ENCODE data around the gene PEG3. TPM values are rescaled to one million over a fixed set of nuclear protein-coding genes. Genes with fewer than 3 reads are reported as not detected.

PEG3 gene
- not detected for polyA plus RNA-seq (2013, experiment 1 of 2)
- polyA plus RNA-seq (2013, experiment 2 of 2): not detected

- H3K4me1 ChIP-seq (ENCODE audit: insufficient read depth, low read length): no peaks in the 10 kb centered on the region
- no peak within 1 kb of the TSS for H3K27ac ChIP-seq (ENCODE audit: low read depth, low read length)
- H3K9me3 ChIP-seq (ENCODE audit: insufficient read depth, low read depth, low read length): peaks cover 98% of the 10 kb centered on the region
- H3K9ac ChIP-seq (ENCODE audit: low read depth, low read length): no peak within 1 kb of the TSS
- H3K27me3 ChIP-seq (ENCODE audit: insufficient read depth, low read length): no peaks in the 10 kb centered on the region
- 93% methylated on average over 49 of the region's 49 CpGs for WGBS
- no peak within 1 kb of the TSS for H3K4me3 ChIP-seq (ENCODE audit: low read length)
- H3K36me3 ChIP-seq (ENCODE audit: insufficient read depth, low read length): no peaks in the 10 kb centered on the region
These were observed at the start of gene PEG3, which contains the start of gene ZIM2 for GRCh38 chr19:56840451-56841192. Gene PEG3, minus strand, starts transcription at chr19:56840726. Its CDS starts 16,071 bp downstream, at chr19:56824655. Gene ZIM2, minus strand, starts transcription at chr19:56840726. Its CDS starts 16,449 bp downstream, at chr19:56824277.

- H3K4me3 ChIP-seq (ENCODE audit: low read length): no peak overlapping the region
These were observed 44.9 kb upstream of the PEG3 start for GRCh38 chr19:56885173-56885985.

GRCh38 chr19:56884441-56884840 is 43.9 kb upstream of the PEG3 start:
- Histone ChIP-seq H3K27ac (ENCODE audit: low read depth, low read length) (no peak overlapping the region), H3K36me3 (ENCODE audit: insufficient read depth, low read length) (no peaks in the 10 kb centered on the region), H3K4me1 (ENCODE audit: insufficient read depth, low read length) (no peaks in the 10 kb centered on the region), H3K4me3 (ENCODE audit: low read length) (no peak overlapping the region), H3K9me3 (ENCODE audit: insufficient read depth, low read depth, low read length) (peaks cover 96% of the 10 kb centered on the region), H3K9ac (ENCODE audit: low read depth, low read length) (no peak overlapping the region), H3K27me3 (ENCODE audit: insufficient read depth, low read length) (no peaks in the 10 kb centered on the region)
- WGBS: 95% methylated on average over 5 of the region's 5 CpGs

More at GRCh38 chr19:56885173-56885985, 44.9 kb upstream of the PEG3 start:
- H3K4me1 ChIP-seq (ENCODE audit: insufficient read depth, low read length): no peaks in the 10 kb centered on the region
- 87% methylated on average over 14 of the region's 14 CpGs for WGBS
- no peak overlapping the region for H3K9ac ChIP-seq (ENCODE audit: low read depth, low read length)
- no peak overlapping the region for H3K27ac ChIP-seq (ENCODE audit: low read depth, low read length)
- H3K36me3 ChIP-seq (ENCODE audit: insufficient read depth, low read length): no peaks in the 10 kb centered on the region
- no peaks in the 10 kb centered on the region for H3K27me3 ChIP-seq (ENCODE audit: insufficient read depth, low read length)
- peaks cover 94% of the 10 kb centered on the region for H3K9me3 ChIP-seq (ENCODE audit: insufficient read depth, low read depth, low read length)

GRCh38 chr19:56880592-56881190 is 40.2 kb upstream of the PEG3 start:
- H3K4me3 ChIP-seq (ENCODE audit: low read length): no peak overlapping the region
- no peaks in the 10 kb centered on the region for H3K27me3 ChIP-seq (ENCODE audit: insufficient read depth, low read length)
- no peaks in the 10 kb centered on the region for H3K36me3 ChIP-seq (ENCODE audit: insufficient read depth, low read length)
- H3K27ac ChIP-seq (ENCODE audit: low read depth, low read length): no peak overlapping the region
- H3K9ac ChIP-seq (ENCODE audit: low read depth, low read length): no peak overlapping the region
- no peaks in the 10 kb centered on the region for H3K4me1 ChIP-seq (ENCODE audit: insufficient read depth, low read length)
- 71% methylated on average over 5 of the region's 5 CpGs for WGBS
- H3K9me3 ChIP-seq (ENCODE audit: insufficient read depth, low read depth, low read length): peaks cover 91% of the 10 kb centered on the region

GRCh38 chr19:56877069-56877715 is 36.7 kb upstream of the PEG3 start:
- Histone ChIP-seq H3K4me3 (ENCODE audit: low read length) (no peak overlapping the region), H3K27ac (ENCODE audit: low read depth, low read length) (no peak overlapping the region), H3K4me1 (ENCODE audit: insufficient read depth, low read length) (no peaks in the 10 kb centered on the region), H3K9me3 (ENCODE audit: insufficient read depth, low read depth, low read length) (peaks cover 84% of the 10 kb centered on the region), H3K36me3 (ENCODE audit: insufficient read depth, low read length) (no peaks in the 10 kb centered on the region), H3K27me3 (ENCODE audit: insufficient read depth, low read length) (no peaks in the 10 kb centered on the region), H3K9ac (ENCODE audit: low read depth, low read length) (no peak overlapping the region)
- WGBS: 81% methylated on average over 19 of the region's 19 CpGs

GRCh38 chr19:56875717-56876116 is 35.2 kb upstream of the PEG3 start:
- Histone ChIP-seq H3K4me1 (ENCODE audit: insufficient read depth, low read length) (no peaks in the 10 kb centered on the region), H3K9me3 (ENCODE audit: insufficient read depth, low read depth, low read length) (peaks cover 83% of the 10 kb centered on the region), H3K9ac (ENCODE audit: low read depth, low read length) (no peak overlapping the region), H3K36me3 (ENCODE audit: insufficient read depth, low read length) (no peaks in the 10 kb centered on the region), H3K4me3 (ENCODE audit: low read length) (no peak overlapping the region), H3K27ac (ENCODE audit: low read depth, low read length) (no peak overlapping the region), H3K27me3 (ENCODE audit: insufficient read depth, low read length) (no peaks in the 10 kb centered on the region)
- WGBS: 85% methylated on average over 2 of the region's 3 CpGs

- Histone ChIP-seq H3K36me3 (ENCODE audit: insufficient read depth, low read length) (no peaks in the 10 kb centered on the region), H3K27ac (ENCODE audit: low read depth, low read length) (no peak overlapping the region), H3K27me3 (ENCODE audit: insufficient read depth, low read length) (no peaks in the 10 kb centered on the region), H3K4me3 (ENCODE audit: low read length) (no peak overlapping the region), H3K9me3 (ENCODE audit: insufficient read depth, low read depth, low read length) (peaks cover 84% of the 10 kb centered on the region), H3K4me1 (ENCODE audit: insufficient read depth, low read length) (no peaks in the 10 kb centered on the region), H3K9ac (ENCODE audit: low read depth, low read length) (no peak overlapping the region)
- 66% methylated on average over 4 of the region's 4 CpGs for WGBS
These were observed 34.0 kb upstream of the PEG3 start for GRCh38 chr19:56874530-56874929.

GRCh38 chr19:56873493-56873892 is 33.0 kb upstream of the PEG3 start:
- Histone ChIP-seq H3K27me3 (ENCODE audit: insufficient read depth, low read length) (no peaks in the 10 kb centered on the region), H3K9ac (ENCODE audit: low read depth, low read length) (no peak overlapping the region), H3K9me3 (ENCODE audit: insufficient read depth, low read depth, low read length) (peaks cover 84% of the 10 kb centered on the region), H3K4me3 (ENCODE audit: low read length) (no peak overlapping the region), H3K4me1 (ENCODE audit: insufficient read depth, low read length) (no peaks in the 10 kb centered on the region), H3K36me3 (ENCODE audit: insufficient read depth, low read length) (no peaks in the 10 kb centered on the region), H3K27ac (ENCODE audit: low read depth, low read length) (no peak overlapping the region)
- WGBS: 76% methylated on average over 5 of the region's 5 CpGs

GRCh38 chr19:56869886-56870285 is 29.4 kb upstream of the PEG3 start:
- H3K9me3 ChIP-seq (ENCODE audit: insufficient read depth, low read depth, low read length): peaks cover 89% of the 10 kb centered on the region
- H3K27ac ChIP-seq (ENCODE audit: low read depth, low read length): no peak overlapping the region
- H3K27me3 ChIP-seq (ENCODE audit: insufficient read depth, low read length): no peaks in the 10 kb centered on the region
- no peak overlapping the region for H3K4me3 ChIP-seq (ENCODE audit: low read length)
- no peak overlapping the region for H3K9ac ChIP-seq (ENCODE audit: low read depth, low read length)
- WGBS: 68% methylated on average over 8 of the region's 8 CpGs
- H3K36me3 ChIP-seq (ENCODE audit: insufficient read depth, low read length): no peaks in the 10 kb centered on the region
- H3K4me1 ChIP-seq (ENCODE audit: insufficient read depth, low read length): no peaks in the 10 kb centered on the region

- Histone ChIP-seq H3K36me3 (ENCODE audit: insufficient read depth, low read length) (no peaks in the 10 kb centered on the region), H3K27me3 (ENCODE audit: insufficient read depth, low read length) (no peaks in the 10 kb centered on the region), H3K4me3 (ENCODE audit: low read length) (no peak overlapping the region), H3K9me3 (ENCODE audit: insufficient read depth, low read depth, low read length) (peaks cover 91% of the 10 kb centered on the region), H3K27ac (ENCODE audit: low read depth, low read length) (no peak overlapping the region), H3K9ac (ENCODE audit: low read depth, low read length) (no peak overlapping the region), H3K4me1 (ENCODE audit: insufficient read depth, low read length) (no peaks in the 10 kb centered on the region)
- 100% methylated on average over 1 of the region's 1 CpG for WGBS
These were observed 27.9 kb upstream of the PEG3 start for GRCh38 chr19:56868446-56868845.
